Kidney (tissue), 14 donors: ENCODE measurements around the gene LRPAP1. TPM values are rescaled to one million over a fixed set of nuclear protein-coding genes. Genes with fewer than 3 reads are reported as not detected.
A peak's percentile ranks its signal among the peaks of the same experiment; 100 is the strongest.

Experiments
- DNase-seq, 5 donors: peaks; one replicate each; pipeline ENCODE4 v3.0.0-alpha.2; 2013 to 2020
- FAIRE-seq: peaks from 2 replicates; lab custom pipeline; 2012; peaks lifted over from hg19 to GRCh38; lab: Jason Lieb, UNC
- H3K27ac ChIP-seq, 2 donors: one replicate each; pipeline ENCODE4 v1.7.0; 2013; ENCODE audit warnings: low read depth in 2 of 2, low read length in 2 of 2, inconsistent platforms in 1 of 2
- H3K27me3 ChIP-seq: one replicate; pipeline ENCODE4 v1.7.1; 2013; ENCODE audit warnings: low read length, inconsistent platforms; ENCODE audit not compliant: control insufficient read depth, insufficient read depth
- H3K36me3 ChIP-seq, 3 donors: one replicate each; pipeline versions ENCODE4 v1.7.0 to v1.7.1; 2013; ENCODE audit warnings: low read length in 3 of 3, control low read depth in 1 of 3, inconsistent platforms in 1 of 3; ENCODE audit not compliant: insufficient read depth in 3 of 3, control insufficient read depth in 2 of 3
- H3K4me1 ChIP-seq, 3 donors: one replicate each; pipeline versions ENCODE4 v1.7.0 to v1.7.1; 2013; ENCODE audit warnings: low read length in 3 of 3, inconsistent platforms in 1 of 3, low read depth in 1 of 3; ENCODE audit not compliant: control insufficient read depth in 2 of 3, insufficient read depth in 2 of 3
- H3K4me3 ChIP-seq, 3 donors: one replicate each; pipeline versions ENCODE4 v1.7.0 to v1.8.1; 2013; ENCODE audit warnings: low read length in 3 of 3, control low read depth in 1 of 3, inconsistent platforms in 1 of 3
- H3K9ac ChIP-seq, 3 donors: one replicate each; pipeline versions ENCODE4 v1.7.0 to v1.7.1; 2013; ENCODE audit warnings: low read length in 3 of 3, control low read depth in 1 of 3, inconsistent platforms in 1 of 3
- H3K9me3 ChIP-seq, 3 donors: one replicate each; pipeline versions ENCODE4 v1.7.0 to v1.7.1; 2013; ENCODE audit warnings: low read length in 3 of 3, control low read depth in 1 of 3, inconsistent platforms in 1 of 3; ENCODE audit not compliant: control insufficient read depth in 2 of 3, insufficient read depth in 1 of 3
- CTCF ChIP-seq: IDR thresholded peaks from 3 replicates; pipeline ENCODE4 v1.5.1; 2012; ENCODE audit warnings: mild to moderate bottlenecking, moderate library complexity, borderline replicate concordance; ENCODE audit not compliant: insufficient read depth; ENCODE audit errors: extremely low read depth
- intact Hi-C: fragments of 100-400 bp; cut with DNase I; formaldehyde crosslinking; loops from one replicate; pipeline ENCODE4 v1.11.1; 2022
- polyA plus RNA-seq: library from polyadenylated mRNA; stranded (reverse); fragments of 350-450 nt; fragmentation: Illumina TruSeq; extraction: RNeasy Lipid Tissue Mini Kit (QIAGEN cat#74804); gene quantifications from one replicate; pipeline ENCODE4 v1.2.3, GENCODE V29; 2014; ENCODE audit warnings: low read depth, low replicate concordance; ENCODE audit not compliant: insufficient read depth
- total RNA-seq: library from RNA; stranded (reverse); fragmentation: NEBNext Ultra II Directional; extraction: Animal tissue kit (Norgen Biotek cat#: 25700); gene quantifications from one replicate; pipeline ENCODE4 v1.2.1, GENCODE V29; 2021
- donor health status: control.
- donor health status: control.
- donor health status: control.
- donor health status: control.
- donor health status: control.
- donor health status: DM: yes; HTN: yes; CAD: no.
- donor health status: Normal renal cell carcinoma (clear cell type).

Gene LRPAP1
- total and polyA plus RNA-seq, 2 donors from 2014 or later = 204 to 373 TPM

GRCh38 chr4:3493720-3494461 lies 38.3 kb downstream of the LRPAP1 start:
- no peak overlapping the region for H3K9ac ChIP-seq
- H3K36me3 ChIP-seq = no peaks in the 10 kb centered on the region
- H3K9me3 ChIP-seq = no peaks in the 10 kb centered on the region
- DNase-seq (no peak), FAIRE-seq (no peak)
- intact Hi-C loops = no loop called here
- H3K4me3 ChIP-seq = no peak overlapping the region
- no peaks in the 10 kb centered on the region for H3K27me3 ChIP-seq
- H3K27ac ChIP-seq = no peak overlapping the region
- no peaks in the 10 kb centered on the region for H3K4me1 ChIP-seq
- TF ChIP-seq CTCF = no peak

- no peak for TF ChIP-seq CTCF
- H3K4me1 ChIP-seq = no peaks in the 10 kb centered on the region
- H3K9me3 ChIP-seq = no peaks in the 10 kb centered on the region
- FAIRE-seq (no peak), DNase-seq (peak in 3 of 5 donors; percentile 41 to 58 (median 42))
- no peak overlapping the region for H3K4me3 ChIP-seq
- intact Hi-C loops = no loop called here
- H3K9ac ChIP-seq = no peak overlapping the region
- no peaks in the 10 kb centered on the region for H3K27me3 ChIP-seq
- no peak overlapping the region for H3K27ac ChIP-seq
- H3K36me3 ChIP-seq = no peaks in the 10 kb centered on the region
Observed at GRCh38 chr4:3492741-3493719, 39.2 kb downstream of the LRPAP1 start.

- Histone ChIP-seq H3K9me3 (no peaks in the 10 kb centered on the region), H3K4me1 (no peaks in the 10 kb centered on the region), H3K27me3 (no peaks in the 10 kb centered on the region), H3K9ac (no peak overlapping the region), H3K27ac (no peak overlapping the region), H3K4me3 (no peak overlapping the region), H3K36me3 (no peaks in the 10 kb centered on the region)
- no peak for TF ChIP-seq CTCF
- no peak for DNase-seq
- intact Hi-C loops = no loop called here
- no peak for FAIRE-seq
Observed at GRCh38 chr4:3491681-3492405, 40.4 kb downstream of the LRPAP1 start.
